Hair follicular keratinocyte (primary cell): ENCODE measurements around the gene SPSB2. TPM values are rescaled to one million over a fixed set of nuclear protein-coding genes. Genes with fewer than 3 reads are reported as not detected.

ENCODE experiments used
- total RNA-seq: library from RNA; depleted of rRNA; stranded (reverse); fragments of >200 nt; gene quantifications from 2 replicates; pipeline ENCODE4 v1.2.3, GENCODE V29; 2015

Gene SPSB2
- 12.8 and 13.2 TPM in 2 replicates for total RNA-seq

DNA sequence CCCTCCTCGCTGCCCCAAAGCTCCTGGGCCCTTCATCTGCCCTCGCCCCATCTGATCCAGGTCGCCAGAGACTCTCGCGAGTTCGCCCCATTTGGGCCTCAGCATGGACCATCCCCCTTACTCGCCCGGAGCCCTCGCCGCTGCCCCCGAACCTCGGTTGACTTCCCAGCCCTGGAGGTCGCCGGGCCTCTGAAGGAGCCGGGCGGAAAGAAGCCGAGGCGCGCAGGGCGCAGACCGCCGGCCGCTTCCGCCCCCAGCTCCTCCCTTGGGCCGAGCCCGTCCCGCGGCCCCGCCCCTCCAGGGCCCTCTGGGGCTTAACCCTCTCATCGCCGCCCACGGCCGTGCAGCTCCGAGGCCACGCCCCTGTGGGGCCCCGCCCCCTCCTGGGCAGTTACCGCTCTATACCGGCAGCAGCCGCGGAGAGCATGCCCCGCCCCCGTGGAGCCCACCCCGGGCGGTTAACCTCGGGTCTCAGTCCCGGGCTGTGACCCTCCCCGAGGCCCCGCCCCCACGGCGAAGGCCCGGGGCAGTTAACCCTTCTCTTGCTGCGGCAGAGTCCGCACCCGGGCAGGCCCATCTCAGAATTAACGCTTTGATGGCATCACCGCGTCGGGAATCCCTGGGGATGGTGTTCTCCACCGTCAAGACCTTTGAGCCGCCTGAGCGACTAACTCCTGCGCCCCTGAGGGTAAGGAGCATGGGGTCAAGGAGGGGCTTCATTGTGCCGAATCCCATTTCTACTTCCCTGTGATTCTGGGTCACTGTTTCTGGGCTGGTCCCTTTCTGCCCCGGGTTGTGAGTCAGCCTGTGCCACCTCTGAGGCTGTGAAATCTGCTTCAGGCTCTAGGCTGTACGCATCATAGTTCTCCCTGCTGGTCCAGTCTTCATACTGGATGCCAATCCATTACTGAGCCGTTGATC, at the start of gene SPSB2:
SPSB2 (minus strand) TSS at position 210 of the 921 bp plus-strand sequence. CDS start 402 bp downstream, outside the sequence.

GRCh38 chr12:6914246-6914946, 41.3 kb upstream of the SPSB2 start, which contains the start of gene ENO2:
ENO2 (plus strand) TSS chr12:6914580; CDS start chr12:6915833, 1,253 bp downstream.

GRCh38 chr12:6904280-6905276, 31.5 kb upstream of the SPSB2 start, which contains the start of gene LRRC23:
LRRC23 (plus strand) TSS chr12:6904822; CDS start chr12:6905634, 812 bp downstream.

DNA sequence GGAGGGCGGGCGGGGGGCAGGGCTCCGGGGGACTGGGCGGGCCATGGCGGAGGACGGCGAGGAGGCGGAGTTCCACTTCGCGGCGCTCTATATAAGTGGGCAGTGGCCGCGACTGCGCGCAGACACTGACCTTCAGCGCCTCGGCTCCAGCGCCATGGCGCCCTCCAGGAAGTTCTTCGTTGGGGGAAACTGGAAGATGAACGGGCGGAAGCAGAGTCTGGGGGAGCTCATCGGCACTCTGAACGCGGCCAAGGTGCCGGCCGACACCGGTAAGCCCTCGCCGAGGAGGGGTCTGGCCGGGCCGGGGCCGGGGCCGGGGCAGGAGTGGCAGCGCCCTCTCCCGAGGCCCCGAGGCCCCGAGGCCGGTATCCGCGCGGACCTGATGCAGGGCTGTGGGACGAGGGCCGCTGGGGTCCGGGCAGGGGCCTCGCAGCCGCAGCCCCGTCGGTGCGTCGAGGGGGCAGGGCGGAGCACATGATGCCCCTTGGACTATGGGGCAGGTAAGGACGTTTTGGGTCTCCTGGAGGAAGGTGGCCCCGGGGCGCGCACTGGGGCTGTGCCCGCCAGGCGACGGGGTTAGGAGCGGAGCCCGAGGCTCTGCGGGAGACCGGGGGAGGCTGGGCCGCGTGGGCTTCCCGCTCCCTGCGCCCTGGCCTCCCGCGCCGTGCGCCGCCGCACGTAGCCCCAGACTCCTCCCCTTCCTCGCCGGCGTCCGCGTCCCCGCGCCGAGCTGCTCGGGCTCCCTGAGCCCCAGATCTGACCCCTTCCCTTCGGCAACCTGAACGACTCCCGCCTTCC, 5.5 kb downstream of the SPSB2 start, which contains the start of gene TPI1:
TPI1 (plus strand) TSS at position 119 of the 798 bp plus-strand sequence; CDS start at position 155, 36 bp downstream.

DNA sequence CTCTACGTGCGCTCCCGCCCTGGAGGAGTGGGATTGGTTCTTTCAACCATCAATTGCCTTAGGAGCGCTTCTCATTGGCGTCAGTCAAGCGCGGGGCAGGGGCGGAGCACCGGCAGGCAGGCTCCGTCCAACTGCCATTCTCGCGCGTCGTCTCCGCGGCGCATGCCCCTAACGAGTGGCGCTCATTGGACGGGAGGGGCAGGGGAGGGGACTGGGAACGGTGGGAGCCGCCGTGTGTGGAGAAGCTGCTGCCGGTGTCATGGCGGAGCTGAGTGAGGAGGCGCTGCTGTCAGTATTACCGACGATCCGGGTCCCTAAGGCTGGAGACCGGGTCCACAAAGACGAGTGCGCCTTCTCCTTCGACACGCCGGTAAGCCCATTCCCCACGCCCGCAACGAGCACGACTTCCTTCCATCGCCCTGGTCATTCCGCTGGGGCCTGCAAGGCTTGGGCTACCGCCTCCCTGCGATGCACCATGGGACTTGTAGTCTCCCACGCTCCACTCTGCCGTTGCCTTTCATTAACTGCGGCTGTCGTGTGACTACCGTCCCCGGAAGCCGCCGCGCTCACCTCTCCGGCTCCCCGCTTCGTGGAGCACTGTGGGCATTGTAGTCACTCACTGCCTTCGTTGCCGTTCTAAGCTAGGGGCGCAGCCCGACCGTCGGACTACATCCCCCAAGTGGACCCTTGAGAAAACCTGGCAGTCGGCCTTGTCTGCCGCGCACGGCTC, 21.0 kb downstream of the SPSB2 start, which contains the start of gene USP5:
USP5 (plus strand) TSS at position 230 of the 730 bp plus-strand sequence; CDS start at position 260, 30 bp downstream.

GRCh38 chr12:6851153-6851920, 21.8 kb downstream of the SPSB2 start, which contains the start of gene CDCA3:
CDCA3 (minus strand) TSS chr12:6851286; CDS start chr12:6850952, 334 bp downstream.

DNA sequence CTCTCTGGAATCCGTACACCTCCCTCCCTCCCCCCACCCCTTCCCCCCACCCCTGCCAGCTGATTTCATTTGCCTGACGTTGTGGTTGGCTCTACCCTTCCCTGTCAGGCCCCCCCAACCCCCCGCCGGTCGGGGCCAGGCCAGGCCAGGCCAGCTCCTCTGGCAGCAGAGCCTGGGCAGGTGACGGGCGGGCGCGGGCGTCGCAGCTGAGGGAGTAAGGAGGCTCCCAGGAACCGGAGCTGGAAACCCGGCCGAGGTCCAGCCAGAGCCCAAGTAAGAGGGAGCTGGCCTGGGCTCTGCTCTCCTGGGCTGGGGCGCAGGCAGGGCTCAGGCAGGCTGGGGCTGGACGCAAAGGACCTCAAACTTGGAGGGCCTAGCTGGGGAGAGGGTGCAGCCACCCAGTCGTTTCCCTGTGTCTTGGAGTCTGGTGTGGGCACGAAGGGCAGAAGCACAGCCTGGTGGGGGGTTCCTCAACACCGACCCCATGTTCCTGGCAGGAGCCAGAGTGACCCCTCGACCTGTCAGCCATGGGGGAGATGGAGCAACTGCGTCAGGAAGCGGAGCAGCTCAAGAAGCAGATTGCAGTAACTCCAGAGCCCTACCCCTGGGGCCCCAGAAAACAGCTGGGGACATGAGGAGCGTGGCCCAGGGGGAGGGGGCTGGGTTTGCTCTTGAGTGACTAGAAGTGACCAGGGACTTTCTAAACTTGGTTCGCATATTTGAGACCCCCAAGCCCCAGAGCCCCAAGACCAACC, 32.2 kb downstream of the SPSB2 start, which contains the start of gene GNB3:
GNB3 (plus strand) TSS at position 165 of the 755 bp plus-strand sequence; CDS start at position 528, 363 bp downstream.

GRCh38 chr12:6827982-6828780, 44.9 kb downstream of the SPSB2 start, which contains the start of gene P3H3:
P3H3 (plus strand) TSS chr12:6828407; CDS start chr12:6828441, 34 bp downstream.

GRCh38 chr12:6821591-6822425, 51.3 kb downstream of the SPSB2 start, which contains the start of gene GPR162:
GPR162 (plus strand) TSS chr12:6821821; CDS start chr12:6823899, 2,078 bp downstream.

Other genes with a start within 250 kb of the SPSB2 start
- gene LPAR5, start 237.3 kb downstream of the SPSB2 start, total RNA-seq: 15.7 and 17.6 TPM in 2 replicates
- gene ACRBP, start 225.9 kb downstream of the SPSB2 start, total RNA-seq: 0.16 TPM in 1 of 2 replicates, not detected in the other
- 12.8 and 22.3 TPM in 2 replicates for gene ING4, start 210.2 kb downstream of the SPSB2 start, total RNA-seq
- 11.6 and 14.3 TPM in 2 replicates for gene ZNF384, start 183.9 kb downstream of the SPSB2 start, total RNA-seq
- gene PIANP, start 172.5 kb downstream of the SPSB2 start, total RNA-seq: not detected in 2 replicates
- 78.2 and 94.5 TPM in 2 replicates for gene COPS7A, start 149.3 kb downstream of the SPSB2 start, total RNA-seq
- gene MLF2, start 120.2 kb downstream of the SPSB2 start, total RNA-seq: 359 and 402 TPM in 2 replicates
- gene PTMS, start 106.9 kb downstream of the SPSB2 start, total RNA-seq: 102 and 124 TPM in 2 replicates
- gene LAG3, start 100.8 kb downstream of the SPSB2 start, total RNA-seq: 0.08 TPM in 1 of 2 replicates, not detected in the other
- not detected in 2 replicates for gene CD4, start 83.8 kb downstream of the SPSB2 start, total RNA-seq
- gene GPR162, start 51.5 kb downstream of the SPSB2 start, total RNA-seq: not detected in 2 replicates
- gene P3H3, start 44.9 kb downstream of the SPSB2 start, total RNA-seq: 10.6 and 15.9 TPM in 2 replicates
- 0.47 and 0.49 TPM in 2 replicates for gene GNB3, start 32.4 kb downstream of the SPSB2 start, total RNA-seq
- 16.6 and 52.9 TPM in 2 replicates for gene CDCA3, start 22.0 kb downstream of the SPSB2 start, total RNA-seq
- gene USP5, start 21.2 kb downstream of the SPSB2 start, total RNA-seq: 62.9 and 69.8 TPM in 2 replicates
- gene TPI1, start 5.8 kb downstream of the SPSB2 start, total RNA-seq: 989 and 1,326 TPM in 2 replicates
- 4.1 and 6.2 TPM in 2 replicates for gene LRRC23, start 31.5 kb upstream of the SPSB2 start, total RNA-seq
- 0.68 and 2.1 TPM in 2 replicates for gene ENO2, start 41.3 kb upstream of the SPSB2 start, total RNA-seq
- gene ATN1, start 54.7 kb upstream of the SPSB2 start, total RNA-seq: 8.4 and 17.5 TPM in 2 replicates
- not detected in 2 replicates for gene RNU7-1, start 70.5 kb upstream of the SPSB2 start, total RNA-seq
- 146 and 147 TPM in 2 replicates for gene C12orf57, start 70.7 kb upstream of the SPSB2 start, total RNA-seq
- gene PTPN6, start 78.1 kb upstream of the SPSB2 start, total RNA-seq: 20.9 and 24.3 TPM in 2 replicates
- gene PHB2, start 97.4 kb upstream of the SPSB2 start, total RNA-seq: 300 and 356 TPM in 2 replicates
- 87.1 and 114 TPM in 2 replicates for gene EMG1, start 97.6 kb upstream of the SPSB2 start, total RNA-seq
- gene LPCAT3, start 145.2 kb upstream of the SPSB2 start, total RNA-seq: 17.3 and 32.2 TPM in 2 replicates
- 1.9 and 6.0 TPM in 2 replicates for gene C1S, start 187.4 kb upstream of the SPSB2 start, total RNA-seq
- 11.9 and 12.6 TPM in 2 replicates for gene C1R, start 219.1 kb upstream of the SPSB2 start, total RNA-seq
- 19.4 and 29.4 TPM in 2 replicates for gene C1RL, start 235.9 kb upstream of the SPSB2 start, total RNA-seq